ENCODE results near the gene PHF2. TPM values are rescaled to one million over a fixed set of nuclear protein-coding genes. Genes with fewer than 3 reads are reported as not detected.

Gene PHF2
- total and polyA plus RNA-seq, 2 of the 8 experiments (the other 6 are each of a cell fraction or from before 2014, with no cell fraction given): 3.4 to 9.4 TPM

DNA sequence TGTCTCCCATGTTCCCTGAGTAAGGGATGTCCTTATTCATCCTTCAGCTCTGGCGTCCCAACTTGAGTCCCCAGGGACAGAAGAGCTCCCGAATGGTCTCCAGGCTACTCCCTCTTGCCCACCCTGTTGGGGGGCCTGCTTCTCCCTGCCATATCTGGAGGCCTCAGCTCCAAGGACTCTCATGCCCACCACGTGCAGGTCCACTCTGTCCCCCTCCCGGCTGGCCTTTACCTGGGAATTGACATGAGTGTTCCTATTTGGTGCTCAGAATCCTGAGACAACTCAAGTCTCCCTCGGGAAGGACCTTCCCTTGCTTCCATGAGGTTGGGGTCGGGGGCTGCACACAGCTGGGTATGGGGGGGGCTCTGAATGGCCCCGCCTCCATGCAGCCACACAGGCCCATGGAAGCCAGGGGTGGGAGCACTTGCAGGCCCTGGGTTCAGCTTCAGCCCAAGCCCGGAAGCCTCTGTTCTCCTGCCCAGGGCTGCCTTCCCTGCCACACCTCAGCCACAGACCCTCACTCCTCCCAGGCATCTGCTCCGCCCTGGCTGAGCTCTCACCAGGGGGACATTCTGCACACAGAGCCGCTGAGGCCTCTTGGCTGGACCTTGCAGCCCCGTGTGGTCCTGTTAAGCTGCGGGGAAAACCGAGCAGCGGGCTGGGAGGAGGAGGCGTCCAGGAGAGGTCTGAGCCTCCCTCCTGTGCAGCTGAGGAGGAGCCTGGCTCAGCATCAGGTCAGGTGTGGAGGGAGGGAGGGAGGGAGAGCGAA is 121.9 kb downstream of the PHF2 start (continued):
- no peak for TF ChIP-seq RNF2 (IDR thresholded peaks at IDR 0.05; ENCODE audit: borderline replicate concordance, low read depth, low read length, missing control alignments, poor library complexity, severe bottlenecking)
- TF ChIP-seq SIRT6 (IDR thresholded peaks at IDR 0.05; ENCODE audit: low read length): no peak

Measured in H1 (cell line).